Effector memory CD4-positive, alpha-beta T cell (primary cell): ENCODE results near the gene SEC22B.
A peak's percentile ranks its signal among the peaks of the same experiment; 100 is the strongest.
"Not testable (repeated sequence)": the region's sequence is repeated elsewhere in the genome, so short reads cannot be mapped to it uniquely, and the experiment has no call there.

Experiments used
- DNase-seq, 3 donors: peaks; one replicate each; pipeline ENCODE4 v3.0.0-alpha.2; 2020
- H3K27ac ChIP-seq: 2 replicates; pipeline ENCODE4 v1.7.0; 2013; ENCODE audit warnings: mild to moderate bottlenecking, low read length, moderate library complexity; ENCODE audit not compliant: insufficient read depth, poor library complexity, severe bottlenecking
- H3K27me3 ChIP-seq: replicated peaks from 2 replicates; pipeline ENCODE4 v1.7.0; 2013; ENCODE audit warnings: mild to moderate bottlenecking, low read length; ENCODE audit not compliant: insufficient read depth, control insufficient read depth, poor library complexity, severe bottlenecking
- H3K36me3 ChIP-seq: 2 replicates; pipeline ENCODE4 v1.7.0; 2013; ENCODE audit warnings: mild to moderate bottlenecking, low read length, moderate library complexity; ENCODE audit not compliant: control insufficient read depth, insufficient read depth
- H3K4me1 ChIP-seq: 2 replicates; pipeline ENCODE4 v1.7.0; 2013; ENCODE audit warnings: low read length, mild to moderate bottlenecking; ENCODE audit not compliant: control insufficient read depth, insufficient read depth, poor library complexity, severe bottlenecking
- H3K4me3 ChIP-seq: 2 replicates; pipeline ENCODE4 v1.7.0; 2013; ENCODE audit warnings: low read length, low read depth, mild to moderate bottlenecking; ENCODE audit not compliant: insufficient read depth, poor library complexity, severe bottlenecking
- H3K9me3 ChIP-seq: 2 replicates; pipeline ENCODE4 v1.7.0; 2013; ENCODE audit warnings: mild to moderate bottlenecking, low read length, moderate library complexity; ENCODE audit not compliant: control insufficient read depth
- total RNA-seq, 3 donors: gene quantifications; one replicate each; lab custom pipeline; 2026; lab: John Stamatoyannopoulos, UW

The SEC22B gene
- 43.8 to 59.0 (median 44.9) reads per million in 3 donors for total RNA-seq

- Histone ChIP-seq H3K27me3 (no peaks in the 10 kb centered on the region), H3K9me3 (no peaks in the 10 kb centered on the region), H3K4me3 (peak within 1 kb of the TSS; percentile 90), H3K27ac (peak within 1 kb of the TSS; percentile 84), H3K36me3 (no peaks in the 10 kb centered on the region), H3K4me1 (peaks cover 4% of the 10 kb centered on the region)
- DNase-seq, result peak; percentile 79 to 86 (median 84)
These were observed at the start of gene SEC22B for GRCh38 chr1:120176092-120176855. Gene SEC22B (minus strand): TSS chr1:120176520. CDS start chr1:120176381, 139 bp downstream.

GRCh38 chr1:120217933-120218332 is 41.6 kb upstream of the SEC22B start:
- not testable (repeated sequence) for H3K9me3 ChIP-seq, H3K4me1 ChIP-seq, H3K27me3 ChIP-seq, H3K4me3 ChIP-seq, DNase-seq, H3K36me3 ChIP-seq, H3K27ac ChIP-seq

GRCh38 chr1:120217175-120217929 is 41.0 kb upstream of the SEC22B start:
- not testable (repeated sequence) for H3K27me3 ChIP-seq, H3K27ac ChIP-seq, H3K4me1 ChIP-seq, H3K9me3 ChIP-seq, H3K4me3 ChIP-seq, H3K36me3 ChIP-seq, DNase-seq

- DNase-seq, H3K9me3 ChIP-seq: not testable (repeated sequence)
These were observed 37.3 kb upstream of the SEC22B start for GRCh38 chr1:120213606-120214005.

GRCh38 chr1:120210754-120211153 is 34.4 kb upstream of the SEC22B start:
- not testable (repeated sequence) for H3K27me3 ChIP-seq, H3K4me3 ChIP-seq, H3K36me3 ChIP-seq, DNase-seq, H3K27ac ChIP-seq, H3K9me3 ChIP-seq, H3K4me1 ChIP-seq

More at GRCh38 chr1:120213606-120214005, 37.3 kb upstream of the SEC22B start:
- not testable (repeated sequence) for H3K4me3 ChIP-seq, H3K36me3 ChIP-seq, H3K27ac ChIP-seq, H3K4me1 ChIP-seq, H3K27me3 ChIP-seq

- not testable (repeated sequence) for H3K27ac ChIP-seq, H3K4me3 ChIP-seq, H3K4me1 ChIP-seq
These were observed 20.8 kb upstream of the SEC22B start for GRCh38 chr1:120196863-120197775.

GRCh38 chr1:120188626-120189025 is 12.3 kb upstream of the SEC22B start:
- H3K4me3 ChIP-seq, DNase-seq, H3K4me1 ChIP-seq, H3K27me3 ChIP-seq, H3K27ac ChIP-seq, H3K36me3 ChIP-seq, H3K9me3 ChIP-seq: not testable (repeated sequence)

More at GRCh38 chr1:120196863-120197775, 20.8 kb upstream of the SEC22B start:
- not testable (repeated sequence) for H3K9me3 ChIP-seq, H3K27me3 ChIP-seq, H3K36me3 ChIP-seq, DNase-seq

GRCh38 chr1:120182176-120182707 is 5.9 kb upstream of the SEC22B start:
- H3K27ac ChIP-seq, H3K9me3 ChIP-seq, H3K4me1 ChIP-seq, H3K4me3 ChIP-seq, H3K27me3 ChIP-seq, DNase-seq, H3K36me3 ChIP-seq: not testable (repeated sequence)

- H3K4me1 ChIP-seq, H3K4me3 ChIP-seq, H3K27me3 ChIP-seq, DNase-seq, H3K9me3 ChIP-seq, H3K36me3 ChIP-seq, H3K27ac ChIP-seq: not testable (repeated sequence)
These were observed 3.7 kb upstream of the SEC22B start for GRCh38 chr1:120179811-120180690.
